ENCODE data around the gene EHBP1. TPM values are rescaled to one million over a fixed set of nuclear protein-coding genes. Genes with fewer than 3 reads are reported as not detected.

EHBP1 gene
- total RNA-seq, 4 donors from 2014 or later = 42.9 to 116 (median 58.3) TPM

GRCh38 chr2:62928015-62928414, 222.5 kb downstream of the EHBP1 start:
- WGBS = 92% methylated on average over 2 of the region's 2 CpGs
- no peaks in the 10 kb centered on the region for H3K4me1 ChIP-seq
- H3K4me3 ChIP-seq = no peak overlapping the region
- no peaks in the 10 kb centered on the region for H3K9me3 ChIP-seq
- TF ChIP-seq POLR2A (IDR thresholded peaks at IDR 0.05) (no peak), EP300 (IDR thresholded peaks at IDR 0.05) (no peak), POLR2AphosphoS5 (IDR thresholded peaks at IDR 0.05) (no peak), CTCF (IDR thresholded peaks at IDR 0.05) (no peak)
- no peak for DNase-seq (ENCODE audit: low spot score in 2 of 2)
- no peak overlapping the region for H3K27ac ChIP-seq
- H3K36me3 ChIP-seq = peaks cover 3% of the 10 kb centered on the region
- H3K27me3 ChIP-seq = no peaks in the 10 kb centered on the region

- H3K4me1 ChIP-seq = no peaks in the 10 kb centered on the region
- 95% methylated on average over 3 of the region's 3 CpGs for WGBS
- no peak overlapping the region for H3K27ac ChIP-seq
- H3K4me3 ChIP-seq = no peak overlapping the region
- no peaks in the 10 kb centered on the region for H3K27me3 ChIP-seq
- no peak for TF ChIP-seq POLR2A (IDR thresholded peaks at IDR 0.05)
- no peaks in the 10 kb centered on the region for H3K9me3 ChIP-seq
- H3K36me3 ChIP-seq = no peaks in the 10 kb centered on the region
- no peak for DNase-seq (ENCODE audit: low spot score in 2 of 2)
These were observed 226.0 kb downstream of the EHBP1 start for GRCh38 chr2:62931536-62931935.

- TF ChIP-seq CTCF (IDR thresholded peaks at IDR 0.05) = no peak
- no peak for TF ChIP-seq POLR2A (IDR thresholded peaks at IDR 0.05)
- no peak for TF ChIP-seq POLR2AphosphoS5 (IDR thresholded peaks at IDR 0.05)
- TF ChIP-seq EP300 (IDR thresholded peaks at IDR 0.05) = no peak
- no peak overlapping the region for H3K4me3 ChIP-seq
- WGBS = 73% methylated on average over 2 of the region's 2 CpGs
- DNase-seq (ENCODE audit: low spot score in 2 of 2) = no peak
- H3K9me3 ChIP-seq = no peaks in the 10 kb centered on the region
- no peaks in the 10 kb centered on the region for H3K27me3 ChIP-seq
- no peaks in the 10 kb centered on the region for H3K4me1 ChIP-seq
- no peak overlapping the region for H3K27ac ChIP-seq
- no peaks in the 10 kb centered on the region for H3K36me3 ChIP-seq
These were observed 227.9 kb downstream of the EHBP1 start for GRCh38 chr2:62933398-62933917.

- no peak for DNase-seq (ENCODE audit: low spot score in 2 of 2)
- WGBS = 92% methylated on average over 2 of the region's 2 CpGs
- Histone ChIP-seq H3K4me1 (no peaks in the 10 kb centered on the region), H3K27me3 (no peaks in the 10 kb centered on the region), H3K36me3 (no peaks in the 10 kb centered on the region), H3K9me3 (no peaks in the 10 kb centered on the region), H3K27ac (no peak overlapping the region), H3K4me3 (no peak overlapping the region)
- TF ChIP-seq CTCF (IDR thresholded peaks at IDR 0.05) = no peak
- TF ChIP-seq POLR2A (IDR thresholded peaks at IDR 0.05) = no peak
- TF ChIP-seq POLR2AphosphoS5 (IDR thresholded peaks at IDR 0.05) = no peak
- TF ChIP-seq EP300 (IDR thresholded peaks at IDR 0.05) = no peak
These were observed 229.0 kb downstream of the EHBP1 start for GRCh38 chr2:62934517-62934916.

GRCh38 chr2:62938126-62938525, 232.6 kb downstream of the EHBP1 start:
- 66% methylated on average over 1 of the region's 1 CpG for WGBS
- Histone ChIP-seq H3K27me3 (no peaks in the 10 kb centered on the region), H3K36me3 (no peaks in the 10 kb centered on the region), H3K4me1 (no peaks in the 10 kb centered on the region), H3K4me3 (no peak overlapping the region), H3K27ac (no peak overlapping the region), H3K9me3 (no peaks in the 10 kb centered on the region)
- TF ChIP-seq POLR2AphosphoS5 (IDR thresholded peaks at IDR 0.05) (no peak), POLR2A (IDR thresholded peaks at IDR 0.05) (no peak), EP300 (IDR thresholded peaks at IDR 0.05) (no peak), CTCF (IDR thresholded peaks at IDR 0.05) (no peak)
- DNase-seq (ENCODE audit: low spot score in 2 of 2) = no peak

All from suprapubic skin (tissue), 4 donors.